GM12878 (cell line): ENCODE measurements around the gene POU2AF2. TPM values are rescaled to one million over a fixed set of nuclear protein-coding genes. Genes with fewer than 3 reads are reported as not detected.

Experiments
- ATAC-seq: fragments of 200-7000 bp; cut with Tn5 transposase; 3 replicates; pipeline ENCODE4 v1.9.1; 2020; ENCODE audit warnings: mild to moderate bottlenecking, moderate library complexity
- BruUV-seq: library from RNA; stranded (reverse); fragments of 400-500 nt; replicated peaks from 2 replicates; lab custom pipeline; 2021; lab: Mats Ljungman, UMichigan
- CTCF ChIA-PET: fragments of 300-600 bp; sonication (Branson Sonifier 250); formaldehyde crosslinking; extraction: SDS; loops from one replicate; lab custom pipeline; 2021; ENCODE audit warnings: inconsistent platforms; lab: Yijun Ruan, JAX
- POLR2A ChIA-PET: fragments of 350-600 bp; formaldehyde crosslinking; extraction: SDS; loops from one replicate; lab custom pipeline; 2021; ENCODE audit warnings: inconsistent platforms; lab: Charles Lee
- RAD21 ChIA-PET: fragments of 300-600 bp; sonication (Branson Sonifier 250); formaldehyde crosslinking; loops from one replicate; lab custom pipeline; 2023; ENCODE audit warnings: antibody characterized with exemption; ENCODE audit not compliant: unreplicated experiment; lab: Charles Lee
- SMC1A ChIA-PET: fragments of 300-600 bp; sonication (Branson Sonifier 250); formaldehyde crosslinking; loops from one replicate; lab custom pipeline; 2023; ENCODE audit not compliant: unreplicated experiment, uncharacterized antibody; lab: Charles Lee
- DNase-seq: peaks from one replicate; pipeline ENCODE4 v3.0.0-alpha.2; 2011; ENCODE audit warnings: low read depth, low spot score
- FAIRE-seq: peaks from 3 replicates; lab custom pipeline; 2011; peaks lifted over from hg19 to GRCh38; lab: Jason Lieb, UNC
- H2AFZ ChIP-seq: 2 replicates; pipeline ENCODE4 v1.6.0; 2011; ENCODE audit warnings: low read depth, low read length, control low read depth; ENCODE audit not compliant: control insufficient read depth
- H3K27ac ChIP-seq: 2 replicates; pipeline ENCODE4 v1.5.1; 2011; ENCODE audit warnings: control low read depth; ENCODE audit not compliant: control insufficient read depth, insufficient read depth
- H3K27me3 ChIP-seq, 2 experiments: replicated peaks in 1 of 2; 2 replicates each; pipeline versions ENCODE4 v1.6.0 to v1.6.1; 2011; ENCODE audit warnings: low read length in 1 of 2; ENCODE audit not compliant: control insufficient read depth in 2 of 2, insufficient read depth in 2 of 2
- H3K36me3 ChIP-seq, 2 experiments: 2 replicates each; pipeline ENCODE4 v1.5.1; 2011; ENCODE audit warnings: low read length in 1 of 2; ENCODE audit not compliant: control insufficient read depth in 2 of 2, insufficient read depth in 2 of 2
- H3K4me1 ChIP-seq: 2 replicates; pipeline ENCODE4 v1.6.1; 2011; ENCODE audit warnings: mild to moderate bottlenecking, low read length, moderate library complexity, mixed read lengths; ENCODE audit not compliant: control insufficient read depth, insufficient read depth
- H3K4me2 ChIP-seq: 2 replicates; pipeline ENCODE4 v1.6.0; 2011; ENCODE audit warnings: control low read depth; ENCODE audit not compliant: control insufficient read depth, insufficient read depth
- H3K4me3 ChIP-seq: fragments of 200-600 bp; sonication (generic); 2 replicates; pipeline ENCODE4 v1.5.1; 2016
- H3K79me2 ChIP-seq: 2 replicates; pipeline ENCODE4 v1.6.0; 2011; ENCODE audit warnings: low read length; ENCODE audit not compliant: control insufficient read depth, insufficient read depth
- H3K9ac ChIP-seq: 2 replicates; pipeline ENCODE4 v1.8.0; 2011; ENCODE audit warnings: low read length, control low read depth, mixed read lengths; ENCODE audit not compliant: control insufficient read depth, insufficient read depth
- H3K9me3 ChIP-seq: replicated peaks from 3 replicates; pipeline ENCODE4 v1.5.1; 2011; ENCODE audit warnings: mild to moderate bottlenecking, low read length; ENCODE audit not compliant: control insufficient read depth, insufficient read depth
- H4K20me1 ChIP-seq: 2 replicates; pipeline ENCODE4 v1.6.0; 2011; ENCODE audit not compliant: control insufficient read depth, insufficient read depth
- BMI1 ChIP-seq: fragments of 450-650 bp; IDR thresholded peaks from 2 replicates; pipeline ENCODE4 v1.6.1; 2016; ENCODE audit warnings: mild to moderate bottlenecking, moderate library complexity, borderline replicate concordance
- CHD4 ChIP-seq: fragments of 200-600 bp; sonication (generic); IDR thresholded peaks from 2 replicates; pipeline ENCODE4 v1.6.1; 2016; ENCODE audit warnings: mild to moderate bottlenecking
- SP1 ChIP-seq: IDR thresholded peaks from one replicate; pipeline ENCODE4 v1.6.1; 2011; ENCODE audit warnings: low read depth, low read length
- WGBS: methylation state at CpG from one replicate; pipeline ENCODE4 v1.1.6; 2016; ENCODE audit warnings: low lambda C conversion rate; ENCODE audit not compliant: insufficient replicate concordance, insufficient coverage; ENCODE audit errors: missing lambda C conversion rate; 5-methylcytosine and 5-hydroxymethylcytosine counted together
- in situ Hi-C: fragments of 300-500 bp; cut with MboI; formaldehyde crosslinking; loops from 9 replicates; pipeline ENCODE4 v1.14.3; 2018; ENCODE audit warnings: mixed read lengths
- intact Hi-C: fragments of 100-400 bp; cut with micrococcal nuclease; formaldehyde crosslinking; loops from one replicate; pipeline ENCODE4 v1.14.2; 2022; ENCODE audit not compliant: unreplicated experiment
- polyA plus RNA-seq, 11 experiments: library from polyadenylated mRNA; depleted of rRNA in 4 of 11; unstranded in 6 of 11; stranded (reverse) in 5 of 11; fragments of >200 nt; fragmentation: Nextera tagmentation in 4 of 11; fragmentation: Illumina TruSeq in 1 of 11; extraction: Ambion mirVana in 4 of 11; extraction: Trizol in 1 of 11; gene quantifications; 1 replicate in 1 of 11; 2 replicates in 10 of 11; pipeline versions ENCODE4 v1.2.1 to v1.2.3, GENCODE V29; 2011 to 2016; ENCODE audit warnings: inconsistent platforms in 2 of 11, missing spikeins in 2 of 11, low read depth in 1 of 11
- total RNA-seq, 4 experiments: library from RNA; depleted of rRNA in 3 of 4; stranded (reverse); fragments of >200 nt in 3 of 4; fragmentation: Illumina TruSeq in 1 of 4; extraction: Trizol in 1 of 4; gene quantifications; 2 replicates each; pipeline versions ENCODE4 v1.2.1 to v1.2.3, GENCODE V29; 2013 to 2021
- TF ChIP-seq, protein P1 (sequence below): fragments of 450-650 bp; IDR thresholded peaks from 2 replicates; pipeline ENCODE4 v1.6.1; 2017; ENCODE audit warnings: mild to moderate bottlenecking, moderate library complexity
- TF ChIP-seq, protein P2 (sequence below): IDR thresholded peaks from 2 replicates; pipeline ENCODE4 v1.6.1; 2012; ENCODE audit warnings: low read depth, low read length, improper control_type of control experiment

POU2AF2 gene
- total and polyA plus RNA-seq, 10 of the 15 experiments (the other 5 are each of a cell fraction or from before 2014, with no cell fraction given) = not detected

DNA sequence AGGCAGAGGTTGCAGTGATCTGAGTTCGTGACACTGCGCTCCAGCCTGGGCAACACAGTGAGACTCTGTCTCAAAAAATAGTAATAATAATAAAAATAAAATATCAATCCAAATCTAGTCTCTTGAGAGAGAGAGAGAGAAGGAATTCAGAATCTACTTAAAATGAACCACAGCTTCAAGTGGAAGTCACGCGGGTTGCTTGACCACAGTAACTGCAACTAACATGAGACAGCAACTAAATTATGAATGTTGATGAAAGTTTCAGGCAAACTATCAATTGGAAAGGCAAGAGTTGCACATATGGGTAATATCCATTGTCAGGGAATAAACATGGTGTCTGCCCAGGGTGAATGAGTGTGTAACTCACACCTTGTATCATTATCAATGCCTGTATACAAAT is 12.5 kb downstream of the POU2AF2 start:
- H4K20me1 ChIP-seq = no peaks in the 10 kb centered on the region
- no peaks in the 10 kb centered on the region for H3K36me3 ChIP-seq
- in situ Hi-C loops (no loop called here), intact Hi-C loops (no loop called here)
- H3K27me3 ChIP-seq = peaks cover 0 to 3% of the 10 kb centered on the region in 2 experiments; a peak in 2 of 4 replicates
- ChIA-PET SMC1A (no interaction called here), CTCF (no interaction called here), RAD21 (no interaction called here), POLR2A (no interaction called here)
- H2AFZ ChIP-seq = no peak overlapping the region
- H3K4me2 ChIP-seq = no peak overlapping the region
- no peak overlapping the region for H3K27ac ChIP-seq
- DNase-seq = no peak
- 44% methylated on average over 4 of the region's 4 CpGs for WGBS
- TF ChIP-seq, protein P1, sequence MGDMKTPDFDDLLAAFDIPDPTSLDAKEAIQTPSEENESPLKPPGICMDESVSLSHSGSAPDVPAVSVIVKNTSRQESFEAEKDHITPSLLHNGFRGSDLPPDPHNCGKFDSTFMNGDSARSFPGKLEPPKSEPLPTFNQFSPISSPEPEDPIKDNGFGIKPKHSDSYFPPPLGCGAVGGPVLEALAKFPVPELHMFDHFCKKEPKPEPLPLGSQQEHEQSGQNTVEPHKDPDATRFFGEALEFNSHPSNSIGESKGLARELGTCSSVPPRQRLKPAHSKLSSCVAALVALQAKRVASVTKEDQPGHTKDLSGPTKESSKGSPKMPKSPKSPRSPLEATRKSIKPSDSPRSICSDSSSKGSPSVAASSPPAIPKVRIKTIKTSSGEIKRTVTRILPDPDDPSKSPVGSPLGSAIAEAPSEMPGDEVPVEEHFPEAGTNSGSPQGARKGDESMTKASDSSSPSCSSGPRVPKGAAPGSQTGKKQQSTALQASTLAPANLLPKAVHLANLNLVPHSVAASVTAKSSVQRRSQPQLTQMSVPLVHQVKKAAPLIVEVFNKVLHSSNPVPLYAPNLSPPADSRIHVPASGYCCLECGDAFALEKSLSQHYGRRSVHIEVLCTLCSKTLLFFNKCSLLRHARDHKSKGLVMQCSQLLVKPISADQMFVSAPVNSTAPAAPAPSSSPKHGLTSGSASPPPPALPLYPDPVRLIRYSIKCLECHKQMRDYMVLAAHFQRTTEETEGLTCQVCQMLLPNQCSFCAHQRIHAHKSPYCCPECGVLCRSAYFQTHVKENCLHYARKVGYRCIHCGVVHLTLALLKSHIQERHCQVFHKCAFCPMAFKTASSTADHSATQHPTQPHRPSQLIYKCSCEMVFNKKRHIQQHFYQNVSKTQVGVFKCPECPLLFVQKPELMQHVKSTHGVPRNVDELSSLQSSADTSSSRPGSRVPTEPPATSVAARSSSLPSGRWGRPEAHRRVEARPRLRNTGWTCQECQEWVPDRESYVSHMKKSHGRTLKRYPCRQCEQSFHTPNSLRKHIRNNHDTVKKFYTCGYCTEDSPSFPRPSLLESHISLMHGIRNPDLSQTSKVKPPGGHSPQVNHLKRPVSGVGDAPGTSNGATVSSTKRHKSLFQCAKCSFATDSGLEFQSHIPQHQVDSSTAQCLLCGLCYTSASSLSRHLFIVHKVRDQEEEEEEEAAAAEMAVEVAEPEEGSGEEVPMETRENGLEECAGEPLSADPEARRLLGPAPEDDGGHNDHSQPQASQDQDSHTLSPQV = no peak
- TF ChIP-seq, protein P2, sequence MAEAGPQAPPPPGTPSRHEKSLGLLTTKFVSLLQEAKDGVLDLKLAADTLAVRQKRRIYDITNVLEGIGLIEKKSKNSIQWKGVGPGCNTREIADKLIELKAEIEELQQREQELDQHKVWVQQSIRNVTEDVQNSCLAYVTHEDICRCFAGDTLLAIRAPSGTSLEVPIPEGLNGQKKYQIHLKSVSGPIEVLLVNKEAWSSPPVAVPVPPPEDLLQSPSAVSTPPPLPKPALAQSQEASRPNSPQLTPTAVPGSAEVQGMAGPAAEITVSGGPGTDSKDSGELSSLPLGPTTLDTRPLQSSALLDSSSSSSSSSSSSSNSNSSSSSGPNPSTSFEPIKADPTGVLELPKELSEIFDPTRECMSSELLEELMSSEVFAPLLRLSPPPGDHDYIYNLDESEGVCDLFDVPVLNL = no peak
- no peak for TF ChIP-seq SP1
- no peak for TF ChIP-seq BMI1
- TF ChIP-seq CHD4 = no peak
- BruUV-seq = no TSS peak
- FAIRE-seq = no peak
- H3K79me2 ChIP-seq = no peaks in the 10 kb centered on the region
- no peak for ATAC-seq
- no peak overlapping the region for H3K4me3 ChIP-seq
- no peaks in the 10 kb centered on the region for H3K9me3 ChIP-seq
- H3K9ac ChIP-seq = no peak overlapping the region
- no peaks in the 10 kb centered on the region for H3K4me1 ChIP-seq
